Islet of Langerhans (tissue), 1 donor: ENCODE results near the gene NDUFS1.
"Not testable (repeated sequence)": the region's sequence is repeated elsewhere in the genome, so short reads cannot be mapped to it uniquely, and the experiment has no call there.

Experiments used
- FAIRE-seq: peaks from one replicate; lab custom pipeline; 2011; peaks lifted over from hg19 to GRCh38; lab: Jason Lieb, UNC

The NDUFS1 gene

GRCh38 chr2:206162401-206162800 lies 3.2 kb upstream of the NDUFS1 start:
- FAIRE-seq, result not testable (repeated sequence)

GRCh38 chr2:206160807-206161179 lies 1.5 kb upstream of the NDUFS1 start:
- no peak for FAIRE-seq

GRCh38 chr2:206160125-206160806 lies 1.0 kb upstream of the NDUFS1 start:
- FAIRE-seq, result no peak

- FAIRE-seq, result no peak
Measured at GRCh38 chr2:206158563-206159345, 490 bp downstream of the NDUFS1 start.

- not testable (repeated sequence) for FAIRE-seq
Measured at GRCh38 chr2:206157014-206157413, 2.2 kb downstream of the NDUFS1 start.

- no peak for FAIRE-seq
Measured at GRCh38 chr2:206154197-206154596, 5.0 kb downstream of the NDUFS1 start.

GRCh38 chr2:206150631-206151030 lies 8.6 kb downstream of the NDUFS1 start:
- no peak for FAIRE-seq

- no peak for FAIRE-seq
Measured at GRCh38 chr2:206150168-206150567, 9.1 kb downstream of the NDUFS1 start.

- no peak for FAIRE-seq
Measured at GRCh38 chr2:206149330-206149729, 9.9 kb downstream of the NDUFS1 start.

- FAIRE-seq, result no peak
Measured at GRCh38 chr2:206145665-206146064, 13.6 kb downstream of the NDUFS1 start.

GRCh38 chr2:206144383-206144782 lies 14.9 kb downstream of the NDUFS1 start:
- no peak for FAIRE-seq

- no peak for FAIRE-seq
Measured at GRCh38 chr2:206143451-206143850, 15.8 kb downstream of the NDUFS1 start.

- no peak for FAIRE-seq
Measured at GRCh38 chr2:206127656-206128055, 31.6 kb downstream of the NDUFS1 start.

- peak; percentile 45 for FAIRE-seq
Measured at GRCh38 chr2:206125901-206126300, 33.3 kb downstream of the NDUFS1 start.

GRCh38 chr2:206122569-206122968 lies 36.7 kb downstream of the NDUFS1 start:
- not testable (repeated sequence) for FAIRE-seq

- no peak for FAIRE-seq
Measured at GRCh38 chr2:206116278-206116677, 43.0 kb downstream of the NDUFS1 start.

GRCh38 chr2:206115026-206115578 lies 44.1 kb downstream of the NDUFS1 start:
- no peak for FAIRE-seq

- no peak for FAIRE-seq
Measured at GRCh38 chr2:206112846-206113547, 46.2 kb downstream of the NDUFS1 start.

- no peak for FAIRE-seq
Measured at GRCh38 chr2:206112108-206112507, 47.1 kb downstream of the NDUFS1 start.

- no peak for FAIRE-seq
Measured at GRCh38 chr2:206108713-206109112, 50.5 kb downstream of the NDUFS1 start.

GRCh38 chr2:206105541-206105940 lies 53.7 kb downstream of the NDUFS1 start:
- FAIRE-seq, result no peak

GRCh38 chr2:206105038-206105437 lies 54.2 kb downstream of the NDUFS1 start:
- FAIRE-seq, result no peak

GRCh38 chr2:206098872-206099271 lies 60.4 kb downstream of the NDUFS1 start:
- FAIRE-seq, result not testable (repeated sequence)
